Suprapubic skin (tissue), 3 donors: ENCODE data around the gene ARHGAP22.

ENCODE experiments used
- CTCF ChIP-seq, 2 donors: fragments of 200-600 bp in 1 of 2; fragments of 450-650 bp in 1 of 2; sonication (generic) in 1 of 2; IDR thresholded peaks; one replicate each; pipeline ENCODE4 v1.5.1; 2016 to 2019; ENCODE audit warnings: antibody characterized with exemption in 2 of 2, mild to moderate bottlenecking in 1 of 2, moderate library complexity in 1 of 2
- POLR2AphosphoS5 ChIP-seq, 3 donors: sonication (generic); formaldehyde crosslinking; IDR thresholded peaks; one replicate each; pipeline ENCODE4 v1.6.1; 2017; ENCODE audit warnings: antibody characterized with exemption in 3 of 3

GRCh38 chr10:48589266-48589665 is 15.6 kb downstream of the ARHGAP22 start:
- TF ChIP-seq CTCF (IDR thresholded peaks at IDR 0.05) = no peak
- no peak for TF ChIP-seq POLR2AphosphoS5 (IDR thresholded peaks at IDR 0.05)
